Activated CD4-positive, alpha-beta T cell treated with anti-CD3 and anti-CD28 coated beads, Interleukin-10, Interleukin-2, amounts not matched to agents 100 ng/mL and 50 ng/mL, durations not matched to agents 16 hours and 8 hours (primary cell): ENCODE results near the gene CHCHD5.
"Not testable (repeated sequence)": the region's sequence is repeated elsewhere in the genome, so short reads cannot be mapped to it uniquely, and the experiment has no call there.

Experiments
- DNase-seq: peaks from one replicate; pipeline ENCODE4 v3.0.0-alpha.2; 2020

CHCHD5 gene, protein sequence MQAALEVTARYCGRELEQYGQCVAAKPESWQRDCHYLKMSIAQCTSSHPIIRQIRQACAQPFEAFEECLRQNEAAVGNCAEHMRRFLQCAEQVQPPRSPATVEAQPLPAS

GRCh38 chr2:112584134-112584890, at the start of gene CHCHD5:
Gene CHCHD5 (plus strand): TSS chr2:112584609. CDS start chr2:112584648, 39 bp downstream.
- peak; percentile 98 for DNase-seq

DNA sequence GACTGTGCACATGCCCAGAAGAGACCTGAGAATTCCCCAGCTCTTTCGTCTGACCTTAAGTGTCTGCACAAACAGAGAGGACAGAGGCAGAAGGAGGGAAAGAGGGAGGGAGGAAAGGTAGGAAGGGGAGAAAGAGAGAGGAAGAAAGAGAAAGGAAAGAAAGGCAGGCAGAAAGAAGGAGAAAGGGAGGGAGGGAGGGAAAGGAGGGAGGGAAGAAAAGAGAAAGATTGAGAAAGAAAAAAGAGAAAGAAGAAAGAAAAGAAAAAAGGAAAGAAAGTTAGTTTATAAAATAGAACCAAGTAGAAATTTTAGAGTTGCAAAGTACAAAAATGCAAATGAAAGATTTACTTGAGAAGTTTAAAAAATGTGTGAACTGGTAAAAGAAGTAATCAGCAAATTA, 49.6 kb upstream of the CHCHD5 start:
- no peak for DNase-seq

- DNase-seq, result not testable (repeated sequence)
Observed at GRCh38 chr2:112536665-112537064, 47.7 kb upstream of the CHCHD5 start.

GRCh38 chr2:112539306-112539705, 45.1 kb upstream of the CHCHD5 start:
- DNase-seq, result no peak

DNA sequence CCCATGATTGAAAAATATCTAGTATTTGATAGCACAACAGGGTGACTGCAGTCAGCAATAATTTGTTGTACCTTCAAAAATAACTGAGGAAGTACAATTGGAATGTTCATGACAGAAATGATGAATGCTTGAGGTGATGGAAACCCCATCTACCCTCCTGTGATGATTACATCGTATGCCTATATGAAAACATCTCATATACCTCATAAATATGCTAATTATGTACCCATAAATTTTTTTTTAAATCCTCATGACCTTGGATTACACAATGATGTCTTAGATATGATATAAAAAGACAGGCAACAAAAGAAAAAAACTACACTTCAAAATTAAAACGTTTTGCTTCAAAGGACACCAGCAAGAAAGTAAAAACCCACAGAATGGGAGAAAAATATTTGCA, 43.5 kb upstream of the CHCHD5 start:
- no peak for DNase-seq

DNA sequence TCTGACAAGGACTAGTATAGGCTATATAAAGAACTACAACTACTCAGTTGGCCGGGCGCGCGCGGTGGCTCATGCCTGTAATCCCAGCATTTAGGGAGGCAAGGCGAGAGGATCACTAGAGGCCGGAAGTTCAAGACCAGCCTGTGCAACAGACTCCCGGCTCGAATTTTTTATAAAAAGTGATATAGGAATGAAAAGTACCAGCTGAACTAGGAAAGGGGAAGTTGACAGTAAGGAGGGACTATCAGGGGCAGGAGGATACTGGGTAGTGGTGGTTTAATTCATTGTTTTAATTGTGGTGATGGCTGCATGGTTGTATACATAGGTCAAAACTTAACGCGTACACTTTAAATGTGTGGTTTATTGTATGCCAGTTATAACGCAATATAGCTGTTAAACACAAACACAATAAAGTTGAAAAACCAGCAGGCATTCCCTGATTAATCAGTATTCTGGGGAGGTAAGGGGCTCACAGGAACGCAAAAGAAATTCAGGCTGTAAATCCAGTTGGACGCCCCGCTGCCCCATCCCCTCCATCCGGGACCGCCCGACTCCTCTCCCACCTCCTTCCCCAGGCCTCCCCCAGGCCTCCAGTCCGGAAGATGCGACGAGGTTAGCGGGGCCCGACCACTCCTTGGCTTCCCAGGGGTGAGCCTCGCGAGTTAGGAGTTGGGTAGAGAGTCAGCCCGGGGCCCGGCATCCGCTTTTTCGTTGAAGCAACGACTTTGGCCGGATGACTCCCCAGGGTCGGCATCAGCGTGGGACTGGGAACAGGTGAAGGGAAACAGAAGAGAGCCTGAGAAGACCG, 42.9 kb upstream of the CHCHD5 start:
- DNase-seq, result peak; percentile 78

DNA sequence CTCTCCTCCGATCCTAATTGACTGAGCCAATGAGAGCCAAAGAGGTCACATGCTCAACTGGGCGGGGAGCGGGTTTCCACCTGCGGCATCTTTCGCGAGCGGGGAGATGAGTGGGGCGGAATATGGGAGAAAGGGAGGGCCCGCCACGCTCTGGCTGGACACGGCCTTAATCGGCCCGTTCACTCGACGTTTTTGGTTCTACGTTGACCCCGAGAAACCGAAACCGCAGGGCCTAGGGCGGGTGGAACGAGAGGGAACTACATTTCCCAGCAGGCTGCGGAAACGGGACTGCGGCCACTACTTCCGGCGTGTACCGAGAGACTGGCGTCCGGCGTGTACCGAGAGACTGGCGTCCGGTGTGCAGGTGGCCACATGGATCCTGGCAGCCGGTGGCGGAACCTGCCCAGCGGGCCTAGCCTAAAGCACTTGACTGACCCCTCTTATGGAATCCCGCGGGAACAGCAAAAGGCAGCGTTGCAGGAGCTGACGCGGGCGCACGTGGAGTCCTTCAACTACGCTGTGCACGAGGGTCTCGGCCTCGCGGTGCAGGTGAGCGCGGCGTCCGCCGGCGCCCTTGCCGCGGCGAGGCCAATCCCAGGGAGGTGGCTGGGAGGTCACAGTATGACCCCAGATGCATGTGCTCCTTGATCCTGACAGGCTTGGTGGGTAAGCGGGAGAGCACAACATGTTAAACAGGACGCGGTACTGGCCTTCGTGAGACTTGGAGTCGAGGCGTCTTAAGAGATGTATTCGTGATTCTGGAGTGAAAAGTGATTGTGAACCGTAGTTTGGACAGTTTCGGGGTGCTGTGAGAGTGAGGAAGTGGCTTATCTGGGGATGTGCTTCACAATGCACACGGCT, 42.1 kb upstream of the CHCHD5 start, which contains the start of gene POLR1B:
TSS of gene POLR1B (plus strand) at position 343 of the 861 bp plus-strand sequence. CDS start at position 373, 30 bp downstream.
- peak; percentile 89 for DNase-seq

DNA sequence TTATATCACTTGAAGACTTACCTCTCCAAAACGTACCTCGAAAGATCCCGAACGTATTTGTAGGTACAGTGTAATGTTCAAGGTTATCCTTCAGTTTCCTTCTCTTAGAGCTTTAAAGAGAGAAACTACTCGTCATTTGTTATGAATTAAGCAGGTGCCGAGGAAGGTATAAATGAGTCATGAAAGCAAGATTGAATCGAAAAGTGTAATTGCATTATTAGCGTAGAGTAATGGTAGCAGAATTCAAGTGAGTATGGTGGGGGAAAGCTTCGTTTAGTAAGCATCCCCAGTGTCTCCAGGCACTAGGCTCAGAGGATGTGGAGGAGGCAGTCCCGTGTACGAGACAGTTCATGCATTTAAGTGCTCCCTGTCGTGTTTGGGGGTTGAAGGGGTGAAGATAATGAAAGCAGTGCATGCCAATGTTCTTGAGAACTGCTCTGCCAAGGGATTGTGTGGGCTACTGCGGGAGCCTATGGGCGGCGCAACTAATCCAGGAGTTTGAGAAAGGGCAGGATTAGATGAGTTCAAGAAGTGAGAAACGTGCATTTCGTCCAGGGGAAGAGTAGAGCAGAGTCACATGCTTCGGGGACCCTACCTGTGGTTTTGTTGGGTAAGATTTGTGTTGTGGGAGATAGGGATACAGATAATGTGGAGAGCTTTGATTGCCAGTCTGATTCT, 41.3 kb upstream of the CHCHD5 start:
- DNase-seq, result peak; percentile 30

GRCh38 chr2:112547333-112547732, 37.1 kb upstream of the CHCHD5 start:
- DNase-seq, result no peak

GRCh38 chr2:112548980-112549379, 35.4 kb upstream of the CHCHD5 start:
- no peak for DNase-seq

DNA sequence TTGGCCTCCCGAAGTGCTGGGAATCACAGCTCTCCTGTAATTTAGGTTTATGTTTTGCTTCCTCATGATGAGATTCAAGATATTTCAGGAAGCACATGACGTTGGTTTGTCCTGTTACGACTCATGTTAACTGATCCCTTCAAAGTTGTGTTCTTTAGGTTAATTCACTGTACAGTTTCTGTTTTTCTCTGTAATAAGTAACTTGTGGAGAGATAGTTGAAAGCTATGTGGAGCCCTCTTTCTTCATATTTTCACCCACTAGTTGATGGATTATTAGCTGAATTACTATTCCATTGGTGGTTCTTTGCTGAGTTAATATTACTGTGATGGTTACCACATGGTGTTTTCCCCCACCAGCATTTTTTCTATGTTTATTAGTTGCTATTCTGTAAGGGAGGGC, 18.3 kb upstream of the CHCHD5 start:
- DNase-seq, result peak; percentile 47

- not testable (repeated sequence) for DNase-seq
Observed at GRCh38 chr2:112566508-112566907, 17.9 kb upstream of the CHCHD5 start.

DNA sequence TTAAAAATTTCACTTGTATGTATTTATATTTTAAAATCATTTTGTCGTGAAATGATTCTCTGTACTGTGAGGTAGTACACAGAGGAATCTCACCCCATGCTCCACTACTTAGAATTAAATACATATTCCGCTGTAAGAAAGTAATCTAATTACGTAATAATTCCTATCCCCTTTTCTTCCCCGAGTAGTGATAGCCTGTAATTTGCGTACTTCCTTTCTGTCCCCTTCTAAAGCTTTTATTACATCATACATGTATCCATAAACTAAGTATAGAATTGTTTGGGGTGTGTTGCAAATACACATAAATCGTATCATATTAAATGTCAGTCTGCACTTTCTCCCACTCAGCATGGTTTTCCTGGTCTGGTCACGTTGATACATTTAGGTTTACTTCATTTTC, 12.4 kb upstream of the CHCHD5 start:
- no peak for DNase-seq

- DNase-seq, result no peak
Observed at GRCh38 chr2:112577756-112578155, 6.7 kb upstream of the CHCHD5 start.

GRCh38 chr2:112579241-112579640, 5.2 kb upstream of the CHCHD5 start:
- DNase-seq, result peak; percentile 10

DNA sequence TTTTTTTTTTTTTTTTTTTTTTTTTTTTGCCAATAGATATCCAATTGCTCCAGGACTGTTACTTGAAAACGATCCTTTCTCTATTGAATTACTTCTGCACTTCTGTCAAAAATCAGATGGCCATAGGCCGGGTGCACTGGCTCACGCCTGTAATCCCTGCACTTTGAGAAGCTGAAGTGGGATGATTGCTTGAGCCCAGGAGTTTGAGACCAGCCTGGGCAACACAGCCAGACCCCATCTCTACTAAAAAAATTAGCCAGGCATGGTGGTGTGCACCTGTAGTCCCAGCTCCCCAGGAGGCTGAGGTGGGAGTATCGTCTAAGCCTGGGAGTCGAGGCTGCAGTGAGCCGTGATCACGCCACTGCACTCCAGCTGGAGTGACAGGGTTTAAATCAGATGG, 4.3 kb upstream of the CHCHD5 start:
- DNase-seq, result no peak

DNA sequence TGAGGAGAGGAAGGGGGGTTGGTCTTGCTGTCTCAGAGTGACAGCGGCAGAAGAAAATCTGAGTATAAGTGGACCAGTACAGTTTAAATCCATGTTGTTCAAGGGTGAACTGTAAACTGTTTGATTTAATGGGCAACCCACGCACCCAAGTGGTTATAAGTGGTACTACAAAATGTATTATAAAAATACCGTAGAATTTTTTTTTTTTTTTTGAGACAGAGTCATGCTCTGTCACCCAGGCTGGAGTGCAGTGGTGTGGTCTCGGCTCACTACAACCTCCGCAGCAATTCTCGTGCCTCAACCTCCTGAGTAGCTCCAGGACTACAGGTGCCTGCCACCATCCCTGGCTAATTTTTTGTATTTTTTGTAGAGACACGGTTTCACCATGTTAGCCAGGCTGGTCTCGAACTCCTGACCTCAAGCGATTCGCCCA, 2.1 kb upstream of the CHCHD5 start:
- DNase-seq, result peak; percentile 71

- DNase-seq, result peak; percentile 19
Observed at GRCh38 chr2:112583497-112584133, 794 bp upstream of the CHCHD5 start.

DNA sequence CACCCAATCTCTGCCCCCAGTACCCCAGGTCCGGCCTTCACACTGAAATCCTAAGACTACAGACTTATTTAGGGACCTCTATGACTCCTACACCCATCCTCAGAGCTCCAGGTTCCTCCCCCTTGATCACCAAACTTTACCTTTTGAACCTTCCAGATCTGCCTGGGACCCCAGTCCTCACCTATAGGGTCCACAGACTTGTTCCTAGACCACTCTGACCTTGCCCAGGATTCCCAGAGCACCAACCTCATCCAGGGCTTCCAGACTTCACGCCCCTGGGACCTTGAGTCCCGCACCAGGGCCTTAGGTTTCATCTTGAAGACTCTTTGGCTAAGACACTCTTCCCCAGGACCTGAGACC, 462 bp downstream of the CHCHD5 start:
- no peak for DNase-seq

GRCh38 chr2:112585400-112585799, 991 bp downstream of the CHCHD5 start:
- DNase-seq, result no peak

DNA sequence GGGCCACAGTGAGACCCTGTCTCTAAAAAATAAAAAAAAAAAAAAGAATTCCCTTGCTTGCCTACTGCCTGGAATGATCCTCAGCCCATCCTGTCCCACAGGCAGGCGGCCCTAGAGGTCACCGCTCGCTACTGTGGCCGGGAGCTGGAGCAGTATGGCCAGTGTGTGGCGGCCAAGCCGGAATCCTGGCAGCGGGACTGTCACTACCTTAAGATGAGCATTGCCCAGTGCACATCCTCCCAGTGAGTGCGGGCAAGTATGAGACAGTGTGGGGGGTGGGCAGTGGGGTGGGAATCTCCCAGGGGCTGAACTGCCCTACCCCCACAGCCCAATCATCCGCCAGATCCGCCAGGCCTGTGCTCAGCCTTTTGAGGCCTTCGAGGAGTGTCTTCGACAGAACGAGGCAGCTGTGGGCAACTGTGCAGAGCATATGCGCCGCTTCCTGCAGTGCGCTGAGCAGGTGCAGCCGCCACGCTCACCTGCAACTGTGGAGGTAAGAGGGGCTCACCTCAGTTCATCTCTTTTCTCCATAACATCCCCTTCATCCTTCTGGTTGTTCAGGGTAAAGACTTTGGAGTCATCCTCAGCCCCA, 1.6 kb downstream of the CHCHD5 start:
- DNase-seq, result no peak
